Lung (tissue), 13 donors: ENCODE results near the gene DROSHA. TPM values are rescaled to one million over a fixed set of nuclear protein-coding genes. Genes with fewer than 3 reads are reported as not detected.

Experiments
- ATAC-seq: fragments of 200-7000 bp; cut with Tn5 transposase; one replicate; pipeline ENCODE4 v1.9.1; 2020; ENCODE audit warnings: moderate number of reproducible peaks; ENCODE audit not compliant: insufficient read depth, low FRiP score
- DNase-seq, 3 donors: peaks; one replicate each; pipeline ENCODE4 v3.0.0-alpha.2; 2013 to 2017
- H3K27ac ChIP-seq, 2 donors: one replicate each; pipeline ENCODE4 v1.5.1; 2013; ENCODE audit warnings: mild to moderate bottlenecking in 2 of 2, moderate library complexity in 2 of 2, control low read depth in 1 of 2, inconsistent platforms in 1 of 2, low read depth in 1 of 2, low read length in 1 of 2
- H3K27me3 ChIP-seq, 3 donors: one replicate each; pipeline ENCODE4 v1.5.1; 2013; ENCODE audit warnings: low read length in 2 of 3; ENCODE audit not compliant: control insufficient read depth in 3 of 3, insufficient read depth in 3 of 3
- H3K36me3 ChIP-seq, 4 donors: one replicate each; pipeline ENCODE4 v1.5.1; 2013; ENCODE audit warnings: low read length in 4 of 4, mild to moderate bottlenecking in 1 of 4, moderate library complexity in 1 of 4; ENCODE audit not compliant: control insufficient read depth in 4 of 4, insufficient read depth in 4 of 4
- H3K4me1 ChIP-seq, 5 donors: one replicate each; pipeline ENCODE4 v1.5.1; 2013; ENCODE audit warnings: low read length in 5 of 5, mild to moderate bottlenecking in 2 of 5, moderate library complexity in 1 of 5; ENCODE audit not compliant: control insufficient read depth in 5 of 5, insufficient read depth in 5 of 5
- H3K4me3 ChIP-seq: one replicate; pipeline ENCODE4 v1.5.1; 2013; ENCODE audit warnings: mild to moderate bottlenecking, control low read depth, moderate library complexity
- H3K9ac ChIP-seq, 2 donors: one replicate each; pipeline ENCODE4 v1.5.1; 2013; ENCODE audit warnings: low read length in 2 of 2, control low read depth in 1 of 2; ENCODE audit not compliant: insufficient read depth in 1 of 2
- H3K9me3 ChIP-seq, 4 donors: one replicate each; pipeline ENCODE4 v1.5.1; 2013; ENCODE audit warnings: low read length in 3 of 4, mild to moderate bottlenecking in 1 of 4, moderate library complexity in 1 of 4; ENCODE audit not compliant: control insufficient read depth in 4 of 4, insufficient read depth in 3 of 4
- CTCF ChIP-seq: IDR thresholded peaks from 2 replicates; pipeline ENCODE4 v1.5.1; 2012; ENCODE audit warnings: mild to moderate bottlenecking; ENCODE audit errors: control extremely low read depth, extremely low read depth
- WGBS, 2 donors: extraction: QIAGEN DNeasy Blood & Tissue Kit; methylation state at CpG; one replicate each; pipeline ENCODE4 v1.1.7; 2013; 5-methylcytosine and 5-hydroxymethylcytosine counted together
- polyA plus RNA-seq, 2 donors: library from polyadenylated mRNA; stranded (reverse); fragments of 200-250 nt; gene quantifications; one replicate each; pipeline ENCODE4 v1.2.1, GENCODE V29; 2013
- small RNA-seq: library from RNA; depleted of rRNA; stranded (forward); fragments of <200 nt; gene quantifications from one replicate; pipeline ENCODE3, GENCODE V24; 2014; ENCODE audit warnings: low replicate concordance
- total RNA-seq, 2 donors: library from RNA; depleted of rRNA in 1 of 2; stranded (reverse); fragments of >200 nt in 1 of 2; gene quantifications; one replicate each; pipeline ENCODE4 v1.2.1, GENCODE V29; 2014 to 2021
- donor health status: control.
- donor health status: control.
- donor health status: Bipolar disorder and iron deficiency.
- donor health status: healthy.
- donor health status: DM: yes; HTN: yes; CAD: no.

DROSHA gene
- total and polyA plus RNA-seq, 4 donors = 16.2 to 92.0 (median 49.9) TPM

DNA sequence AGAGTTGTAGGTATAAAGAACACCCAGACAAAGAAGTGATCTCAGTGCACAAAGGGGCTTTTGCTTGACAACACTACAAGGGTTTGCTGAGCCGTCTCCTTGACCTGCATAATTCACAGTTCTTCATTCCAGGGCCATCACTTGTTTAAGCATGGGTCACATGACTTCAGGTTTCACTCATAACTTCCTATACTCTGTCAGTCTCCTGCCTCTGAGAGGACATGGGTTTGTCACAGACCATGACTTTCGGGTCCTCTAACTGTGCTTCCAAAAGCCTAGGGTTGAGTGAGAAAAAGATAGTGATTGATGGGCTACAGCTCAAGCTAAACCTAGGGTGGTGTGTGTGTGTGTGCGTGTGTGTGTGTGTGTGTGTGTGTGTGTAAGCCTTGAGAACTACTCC is 172.1 kb downstream of the DROSHA start:
- H3K27me3 ChIP-seq = no peaks in the 10 kb centered on the region
- no peak for ATAC-seq
- no peak for DNase-seq
- TF ChIP-seq CTCF = no peak
- peaks cover 0 to 7% (median 2%) of the 10 kb centered on the region in 4 donors for H3K9me3 ChIP-seq
- no peaks in the 10 kb centered on the region for H3K4me1 ChIP-seq
- H3K36me3 ChIP-seq = no peaks in the 10 kb centered on the region
- H3K27ac ChIP-seq = no peak overlapping the region
- 70 to 77% methylated on average over 3 of the region's 3 CpGs for WGBS, 2 donors
- no peak overlapping the region for H3K4me3 ChIP-seq
- H3K9ac ChIP-seq = no peak overlapping the region

GRCh38 chr5:31357038-31357437 is 174.9 kb downstream of the DROSHA start:
- Histone ChIP-seq H3K4me1 (no peaks in the 10 kb centered on the region), H3K4me3 (no peak overlapping the region), H3K9me3 (peaks cover 0 to 4% (median 2%) of the 10 kb centered on the region in 4 donors), H3K27ac (no peak overlapping the region), H3K36me3 (no peaks in the 10 kb centered on the region), H3K9ac (no peak overlapping the region), H3K27me3 (no peaks in the 10 kb centered on the region)
- DNase-seq = no peak
- TF ChIP-seq CTCF = no peak
- WGBS, 2 donors = 84 to 87% methylated on average over 11 of the region's 11 CpGs
- ATAC-seq = no peak

DNA sequence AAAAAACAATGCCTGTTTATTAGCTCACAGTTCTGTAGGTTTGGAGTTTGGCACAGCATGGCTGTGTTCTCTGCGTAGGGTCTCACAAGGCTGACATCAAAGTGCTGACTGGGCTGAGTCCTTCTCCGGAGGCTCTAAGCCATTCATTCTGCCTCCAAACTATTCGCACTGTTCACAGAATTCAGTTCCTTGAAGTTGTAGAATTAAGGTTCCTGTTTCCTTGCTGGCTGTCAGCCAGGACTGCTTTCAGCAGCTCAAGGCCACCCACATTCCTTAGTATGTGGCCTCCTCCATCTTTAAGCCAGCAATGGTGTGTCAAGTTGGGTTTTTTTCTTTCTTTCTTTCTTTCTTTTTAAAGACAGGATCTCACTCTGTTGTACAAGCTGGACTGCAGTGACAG is 176.6 kb downstream of the DROSHA start:
- H3K9ac ChIP-seq = no peak overlapping the region
- WGBS, 2 donors = 70 to 84% methylated on average over 3 of the region's 3 CpGs
- H3K36me3 ChIP-seq = no peaks in the 10 kb centered on the region
- DNase-seq (peak in 1 of 3 donors; percentile 1), ATAC-seq (no peak)
- no peak overlapping the region for H3K27ac ChIP-seq
- H3K4me1 ChIP-seq = no peaks in the 10 kb centered on the region
- H3K27me3 ChIP-seq = no peaks in the 10 kb centered on the region
- peaks cover 0 to 4% (median 2%) of the 10 kb centered on the region in 4 donors for H3K9me3 ChIP-seq
- no peak for TF ChIP-seq CTCF
- no peak overlapping the region for H3K4me3 ChIP-seq

Small RNA genes within 50 kb of the gene (small RNA-seq; reads per million reads assigned to genes)
- not detected for gene RF00019

Other genes starting within 250 kb of the DROSHA start
- 10 to 100 TPM; 24.3 to 29.8 TPM for gene C5orf22, start 208 bp upstream of the DROSHA start, total RNA-seq
- gene C5orf22, start 208 bp upstream of the DROSHA start, polyA plus RNA-seq = 10 to 100 TPM in 1 of 2 donors, 1 to 10 TPM in 1; 10.0 to 10.3 TPM
- 10 to 100 TPM; 33.5 to 56.3 TPM for gene PDZD2, start 107.0 kb upstream of the DROSHA start, total RNA-seq
- 10 to 100 TPM in 1 of 2 donors, 1 to 10 TPM in 1; 9.2 to 16.2 TPM for gene PDZD2, start 107.0 kb upstream of the DROSHA start, polyA plus RNA-seq